NCI-H2196 treated with DMSO at 0.1 percent for 48 hours (cell line): ENCODE measurements around the gene REEP6.
A peak's percentile ranks its signal among the peaks of the same experiment; 100 is the strongest.
"Not testable (repeated sequence)": the region's sequence is repeated elsewhere in the genome, so short reads cannot be mapped to it uniquely, and the experiment has no call there.

Experiments used
- DNase-seq: peaks from one replicate; lab custom pipeline; 2025; ENCODE audit not compliant: unreplicated experiment; lab: John Stamatoyannopoulos, UW

Gene REEP6

DNA sequence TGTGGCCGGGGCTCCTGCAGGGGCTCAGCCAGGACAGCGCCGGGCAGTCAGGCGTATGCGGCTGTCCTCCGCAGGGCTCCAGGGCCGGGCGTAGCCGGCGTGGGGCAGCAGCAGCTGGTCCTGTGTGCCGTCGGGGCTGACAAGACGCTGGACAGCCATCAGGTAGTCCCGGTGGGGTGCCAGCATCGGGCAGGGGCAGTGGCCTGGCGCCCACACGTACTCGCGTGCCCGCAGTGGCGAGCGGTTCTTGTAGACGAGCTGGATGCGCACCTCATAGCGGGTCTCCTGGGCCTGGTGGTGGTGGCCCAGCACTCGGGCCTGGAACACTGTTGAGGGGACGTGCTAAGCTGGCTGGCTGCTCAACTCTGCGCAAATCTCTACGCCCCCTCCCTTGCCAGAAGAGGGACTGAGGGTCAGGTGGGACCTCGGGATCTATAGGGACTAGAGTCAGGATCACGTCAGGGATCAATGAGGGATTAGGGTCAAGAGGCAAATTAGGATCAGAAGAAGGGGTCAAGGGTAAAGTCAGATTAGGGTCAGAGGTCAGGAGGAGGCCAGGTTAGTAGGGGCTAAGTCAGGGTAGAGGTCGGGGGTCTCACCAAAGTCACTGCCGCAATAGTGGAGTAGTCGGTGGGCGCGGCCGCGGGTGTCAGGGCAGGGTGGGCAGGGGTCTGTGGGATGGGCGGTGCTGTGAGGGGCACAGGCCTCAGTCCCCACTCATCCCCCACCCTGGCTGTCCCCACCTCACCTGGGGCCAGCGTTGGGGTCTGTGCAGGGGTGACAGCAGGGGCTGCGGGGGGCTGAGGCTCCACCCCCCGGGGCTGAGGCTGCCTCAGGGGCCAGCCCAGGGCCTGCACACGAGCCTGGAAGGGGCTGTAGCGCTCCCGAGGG is 15.3 kb downstream of the REEP6 start:
- no peak for DNase-seq

DNA sequence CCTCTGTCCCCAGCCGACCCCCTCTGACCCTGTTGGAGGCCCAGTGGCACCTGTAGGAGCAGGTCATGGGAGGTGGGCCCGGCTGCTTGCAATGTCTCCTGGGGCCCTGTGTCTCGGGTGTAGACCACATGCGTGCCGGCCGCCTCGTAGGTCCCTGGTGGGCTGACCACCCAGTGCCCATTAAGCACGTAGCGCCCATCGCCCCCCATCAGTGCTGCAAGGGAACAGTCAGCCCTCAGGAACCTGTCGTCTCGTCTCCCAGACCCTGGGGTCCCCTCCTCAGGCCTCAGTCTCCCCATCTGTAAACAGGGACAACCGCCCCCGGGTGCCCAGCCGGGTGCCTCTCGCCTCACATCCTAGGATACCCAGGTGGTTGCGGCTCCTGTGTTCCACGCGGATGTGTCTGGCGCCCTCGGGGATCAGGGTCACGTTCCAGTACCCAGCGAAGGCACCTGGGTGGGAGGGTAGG is 16.2 kb downstream of the REEP6 start:
- no peak for DNase-seq

DNA sequence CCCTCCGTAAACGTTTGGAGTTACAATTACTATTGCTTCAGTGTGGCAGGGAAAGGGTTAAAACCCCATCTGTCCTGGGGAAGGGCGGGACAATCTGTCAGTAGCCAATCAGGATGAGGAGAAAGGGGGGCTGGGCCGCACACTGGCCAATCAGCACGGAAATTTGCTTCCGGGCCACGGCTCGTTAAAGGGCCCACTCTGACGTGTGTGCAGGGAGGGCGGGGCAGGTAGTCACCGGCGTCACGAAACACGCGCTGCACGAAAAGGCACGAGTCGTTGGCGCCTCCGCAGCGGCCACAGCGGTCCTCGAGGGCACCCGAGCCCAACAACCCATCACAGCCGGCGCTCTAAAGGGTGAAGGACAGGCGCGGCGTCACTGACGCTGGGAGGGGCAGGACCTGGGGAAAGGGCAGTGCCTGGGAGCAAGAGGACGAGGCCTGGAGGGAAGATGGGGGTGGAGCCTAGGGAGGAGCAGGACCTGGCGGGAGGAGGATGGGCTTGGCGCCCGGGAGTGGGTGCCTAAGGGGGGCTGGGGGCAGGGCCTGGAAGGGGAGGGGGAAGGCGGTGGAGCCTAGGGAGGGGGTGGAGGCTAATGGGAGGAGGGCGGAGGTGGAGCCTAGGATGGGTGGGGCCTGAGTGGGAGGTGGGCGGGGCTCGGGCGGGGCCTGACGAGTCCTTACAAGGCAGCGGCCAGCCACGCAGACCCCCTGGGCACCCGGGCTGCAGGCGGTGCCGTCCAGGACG is 17.0 kb downstream of the REEP6 start:
- peak; percentile 98 for DNase-seq

DNA sequence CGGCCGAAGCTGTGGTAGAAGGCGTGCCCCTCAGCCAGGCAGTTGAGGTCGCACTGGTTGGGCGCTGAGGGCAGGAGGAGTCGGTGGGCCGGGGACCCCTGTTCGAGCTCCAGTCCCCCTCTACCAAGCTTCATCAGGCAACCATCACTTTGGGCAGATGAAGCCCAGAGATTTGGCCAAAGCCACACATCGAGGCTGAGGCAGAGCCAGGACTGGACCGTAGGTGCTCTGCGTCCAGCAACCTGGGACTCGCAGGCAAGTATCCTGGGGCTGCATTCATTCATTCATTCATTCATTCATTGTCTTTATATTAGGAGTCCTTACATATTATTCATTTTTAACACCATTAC is 17.5 kb downstream of the REEP6 start:
- no peak for DNase-seq

DNA sequence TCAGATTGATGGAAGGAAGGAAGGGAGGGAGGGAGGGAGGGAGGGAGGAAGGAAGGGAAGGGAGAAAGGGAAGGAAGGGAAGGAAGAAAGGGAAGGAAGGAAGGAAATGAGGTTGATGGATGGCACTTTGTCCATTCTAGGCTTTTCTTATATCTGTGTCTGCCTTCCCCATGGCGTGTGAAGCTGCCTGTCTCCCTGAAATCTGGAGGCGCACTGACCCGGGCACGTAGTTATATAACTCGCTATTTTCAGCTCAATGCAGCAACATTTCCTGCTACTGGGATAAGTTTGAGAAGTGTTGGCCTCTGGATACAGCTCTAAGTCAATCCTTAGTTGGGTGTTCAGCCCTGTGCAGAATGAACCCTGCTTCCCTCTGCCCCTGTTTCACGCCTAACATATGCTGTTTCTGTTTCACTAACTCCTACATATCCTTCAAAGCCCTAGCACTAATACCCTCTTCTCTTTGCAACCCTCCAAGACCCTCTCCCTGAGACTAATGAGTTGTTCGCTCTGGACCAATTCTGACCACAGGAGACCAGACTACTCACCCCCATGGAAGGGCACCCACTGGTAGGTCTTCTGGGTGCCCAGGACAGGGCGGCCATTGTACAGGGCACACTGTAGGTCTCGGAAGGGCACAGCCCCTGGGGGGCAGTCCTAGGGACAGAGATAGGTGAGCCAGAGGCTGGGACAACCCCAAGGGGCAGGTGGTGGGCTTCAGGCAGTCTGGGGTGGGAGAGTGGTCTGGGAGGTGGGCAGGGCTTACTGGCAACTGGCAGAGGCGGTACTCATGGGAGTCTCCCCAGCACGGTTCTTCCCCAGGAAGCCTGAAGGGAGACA is 18.8 kb downstream of the REEP6 start:
- no peak for DNase-seq

DNA sequence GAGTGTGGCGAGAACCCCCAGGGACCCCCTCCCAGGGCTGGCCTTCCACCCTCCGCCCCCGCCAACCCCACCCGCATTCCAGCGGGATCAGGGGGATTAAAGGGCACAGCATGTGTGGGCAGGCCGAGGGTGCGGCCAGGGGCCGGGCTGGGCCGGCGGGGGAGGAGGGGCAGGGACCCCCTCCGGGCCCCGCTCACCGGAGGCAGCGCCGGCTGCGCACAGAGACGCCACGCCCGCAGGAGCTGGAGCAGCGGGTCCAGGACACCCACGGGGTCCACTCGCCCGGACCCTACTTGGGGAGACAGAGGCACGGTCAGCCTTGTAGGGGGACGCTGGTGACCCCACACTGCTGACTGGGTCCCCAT is 19.4 kb downstream of the REEP6 start:
- no peak for DNase-seq

DNA sequence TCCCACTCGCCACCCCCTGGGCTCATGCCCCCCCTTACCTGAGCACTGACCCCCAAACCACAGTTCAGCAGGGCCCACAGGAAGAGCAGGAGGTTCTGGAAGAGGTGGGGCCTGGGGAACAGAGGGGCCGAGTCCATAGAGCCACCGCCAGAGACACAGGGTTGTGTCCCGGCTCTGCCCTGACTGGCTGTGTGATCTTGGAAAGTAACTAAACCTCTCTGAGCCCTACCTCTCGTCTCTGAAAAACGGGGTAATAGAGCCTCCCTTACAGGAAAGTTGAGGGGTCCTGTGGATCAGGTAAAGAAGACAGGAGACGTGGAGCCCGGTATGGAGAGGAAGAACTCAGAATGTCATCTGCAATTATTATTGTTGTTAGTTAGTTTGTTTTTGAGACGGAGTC is 19.8 kb downstream of the REEP6 start:
- DNase-seq, result no peak

DNA sequence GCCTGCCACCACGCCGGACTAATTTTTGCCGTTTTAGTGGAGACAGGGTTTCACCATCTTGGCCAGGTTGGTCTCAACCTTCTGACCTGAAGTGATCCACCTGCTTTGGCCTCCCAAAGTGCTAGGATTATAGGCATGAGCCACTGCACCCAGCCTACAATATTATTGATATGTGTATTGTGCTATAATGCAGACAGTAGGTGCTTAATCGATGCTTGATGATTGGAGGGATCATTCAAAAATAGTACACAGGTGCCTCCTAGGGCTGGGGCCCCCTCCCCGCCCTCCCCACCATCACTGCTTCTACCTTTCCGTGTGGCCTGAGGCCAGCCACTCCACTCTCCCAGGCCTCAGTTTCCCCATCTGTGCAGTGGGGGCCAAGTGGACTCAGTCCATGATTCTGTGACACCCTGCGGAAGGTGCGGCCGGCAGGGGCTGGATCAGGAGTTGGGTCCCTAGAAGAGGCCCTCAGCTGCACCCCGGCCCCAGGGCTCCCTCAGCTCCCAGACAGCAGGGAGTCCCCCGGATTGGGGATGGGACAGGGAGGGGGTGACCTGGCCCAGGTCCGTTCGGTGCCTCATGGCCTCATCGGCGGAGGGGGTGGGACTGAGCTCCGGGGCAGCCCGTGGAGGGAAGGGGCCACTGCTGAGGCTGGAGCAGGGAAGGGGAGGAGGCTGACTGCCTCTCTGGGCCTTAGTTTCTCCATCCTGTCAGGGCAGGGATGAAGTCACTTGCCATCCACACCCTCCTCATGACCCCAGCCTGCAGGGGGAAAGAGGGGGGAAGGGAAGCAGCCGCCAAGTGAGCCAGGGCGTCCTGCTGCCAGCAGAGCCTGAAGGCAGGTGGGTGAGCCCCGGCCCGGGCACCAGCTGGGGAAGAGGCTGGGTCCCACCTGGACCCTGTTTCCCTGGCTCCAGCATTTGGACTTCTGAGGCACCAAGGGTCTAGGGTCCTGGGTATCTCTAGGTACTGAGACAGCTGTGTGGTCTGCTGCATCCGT is 20.6 kb downstream of the REEP6 start:
- DNase-seq, result no peak

DNA sequence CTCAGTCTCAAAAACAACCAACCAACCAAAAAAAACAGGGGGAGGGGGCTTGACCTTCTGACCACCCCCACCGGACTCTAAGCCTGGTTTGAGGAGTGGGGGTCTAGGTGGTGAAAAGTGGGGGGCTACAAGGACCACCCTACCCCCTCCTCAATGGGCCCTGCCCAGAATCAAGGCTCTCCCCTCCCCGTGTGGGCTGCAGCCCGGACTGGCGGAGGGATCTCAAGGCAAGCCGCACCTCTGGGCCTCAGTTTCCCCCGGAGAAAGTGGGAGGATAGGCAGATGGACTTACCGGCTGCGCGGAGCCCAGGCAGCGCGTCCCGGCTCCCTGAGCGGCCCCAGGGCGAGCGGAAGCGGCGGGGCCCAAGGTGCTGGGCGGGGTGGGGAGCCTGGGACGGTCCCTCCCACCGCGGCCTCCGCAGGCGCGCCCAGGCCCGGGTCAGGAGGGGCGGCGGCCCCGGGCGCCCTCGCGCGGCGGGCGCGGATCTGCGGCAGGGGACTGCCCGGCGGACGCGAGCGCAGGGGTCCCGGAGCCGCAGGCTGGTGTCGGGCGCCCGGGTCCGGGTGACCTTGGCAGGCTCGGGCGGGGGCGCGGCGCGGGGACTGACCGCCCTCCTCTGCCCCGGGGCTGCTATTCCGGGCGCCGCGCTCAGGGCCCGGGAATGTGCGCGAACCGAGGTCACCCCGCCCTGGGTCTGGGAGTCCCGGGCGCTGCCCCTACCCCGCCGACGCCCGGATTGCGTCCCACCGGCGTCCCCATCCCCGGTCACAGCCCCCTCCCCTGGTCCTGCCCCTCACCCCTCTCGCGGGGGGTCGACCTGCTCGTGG is 21.9 kb downstream of the REEP6 start, which contains the start of gene ADAMTSL5:
Gene ADAMTSL5, minus strand, starts transcription at position 349 of the 828 bp plus-strand sequence. CDS start 2,076 bp downstream, outside the sequence.
- peak; percentile 45 for DNase-seq

DNA sequence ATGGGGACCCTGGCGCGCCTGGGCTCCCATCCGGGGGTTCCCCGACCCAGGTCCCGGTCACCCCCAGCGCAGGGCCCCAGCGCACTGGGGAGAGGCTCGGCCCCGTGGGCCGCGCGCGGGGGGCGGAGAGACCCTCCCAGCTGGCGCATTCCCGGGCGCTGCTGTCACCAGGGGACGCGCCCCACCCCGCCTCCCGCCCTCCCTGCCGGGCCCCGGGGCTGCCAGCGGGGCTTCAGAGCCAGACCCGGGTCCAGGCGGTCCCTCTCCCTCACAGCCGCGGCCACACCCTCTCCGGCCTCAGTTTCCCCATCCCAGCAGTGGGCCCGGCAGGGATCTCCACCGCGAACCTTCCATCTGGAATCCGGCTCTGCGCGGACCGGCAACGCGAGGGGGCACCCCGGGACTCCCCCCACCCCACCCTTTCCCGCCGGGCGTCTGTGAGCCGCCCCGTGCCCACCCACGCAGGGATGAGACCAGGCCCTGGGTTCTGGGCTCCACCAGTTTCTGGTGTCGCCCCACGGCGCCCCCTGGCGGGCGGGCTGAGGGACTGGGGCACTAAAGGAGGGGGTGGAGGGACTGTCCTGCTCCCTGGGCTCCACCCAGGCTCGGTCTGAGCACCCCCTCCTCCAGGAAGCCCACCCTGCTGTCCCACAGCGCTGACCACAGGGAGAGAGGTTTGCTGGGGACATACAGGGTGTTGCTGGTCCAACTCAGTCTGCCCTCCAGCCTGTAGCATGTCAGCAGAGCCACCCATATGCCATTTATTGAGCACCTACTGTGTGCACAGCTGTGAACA is 22.7 kb downstream of the REEP6 start:
- peak; percentile 4 for DNase-seq

DNA sequence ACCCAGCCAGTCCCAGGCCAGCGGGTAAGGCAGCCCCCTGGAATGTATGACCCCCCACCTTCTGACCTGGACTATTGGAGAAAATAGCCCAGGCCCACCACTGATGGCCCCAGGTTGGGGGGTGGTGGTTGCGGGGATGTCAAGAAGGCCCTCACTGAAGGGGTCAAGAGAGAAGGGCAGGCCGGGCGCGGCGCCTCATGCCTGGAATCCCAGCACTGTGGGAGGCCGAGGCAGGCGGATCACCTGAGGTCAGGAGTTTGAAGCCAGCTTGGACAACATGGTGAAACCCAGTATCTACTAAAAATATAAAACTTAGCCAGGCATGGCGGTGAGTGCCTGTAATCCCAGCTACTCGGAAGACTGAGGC is 23.3 kb downstream of the REEP6 start:
- no peak for DNase-seq

DNA sequence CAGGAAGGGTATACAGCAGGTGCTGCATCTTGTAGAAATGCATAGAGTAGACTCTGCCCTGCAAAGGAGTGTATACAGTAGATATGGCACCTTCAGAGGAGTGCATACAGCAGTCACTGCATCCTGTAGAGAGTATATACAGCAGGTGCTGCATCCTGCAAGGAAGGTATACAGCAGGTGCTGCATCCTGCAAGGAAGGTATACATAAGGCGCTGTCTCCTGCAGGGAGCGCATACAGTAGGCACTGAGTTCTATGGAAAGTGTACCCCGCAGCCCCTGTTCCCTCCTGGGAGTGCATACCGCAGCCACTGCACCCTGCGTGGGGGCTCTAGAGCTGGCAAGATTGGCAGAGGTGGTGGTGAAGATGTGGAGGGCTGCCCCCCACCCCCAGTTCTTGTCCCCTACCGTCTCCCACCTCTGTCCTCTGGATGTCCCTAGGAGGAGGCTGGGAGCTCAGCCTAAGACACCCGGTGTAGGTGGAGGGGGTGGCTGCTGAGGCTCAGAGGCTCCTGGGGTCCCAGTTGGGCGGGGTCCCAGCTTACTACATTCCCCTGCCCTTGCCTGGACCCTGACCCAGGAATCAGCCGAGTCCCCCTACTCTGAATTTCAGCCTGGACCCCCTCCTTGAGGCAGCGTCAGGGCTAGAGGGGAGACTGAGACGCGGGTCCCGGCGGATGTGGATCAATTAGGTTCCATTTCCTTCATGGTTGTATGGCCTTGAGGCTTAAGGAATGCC is 24.2 kb downstream of the REEP6 start:
- no peak for DNase-seq

DNA sequence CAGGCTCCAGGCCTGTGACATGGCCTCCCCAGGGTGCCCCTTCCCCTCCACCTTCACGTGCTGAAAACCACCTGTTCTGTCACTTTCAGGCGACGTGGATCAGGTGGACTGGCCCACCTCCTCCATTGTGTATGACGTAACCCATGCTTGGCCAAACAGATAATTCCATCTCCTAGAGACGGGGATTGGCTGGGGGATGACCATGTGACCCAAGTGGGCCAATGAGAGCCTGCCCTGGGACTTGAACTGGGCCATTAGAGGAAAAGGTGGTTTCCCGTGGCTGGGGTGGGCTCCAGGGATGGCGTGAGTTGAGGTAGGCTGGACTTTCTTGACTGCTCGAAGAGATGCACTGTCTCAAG is 25.4 kb downstream of the REEP6 start:
- DNase-seq, result no peak

DNA sequence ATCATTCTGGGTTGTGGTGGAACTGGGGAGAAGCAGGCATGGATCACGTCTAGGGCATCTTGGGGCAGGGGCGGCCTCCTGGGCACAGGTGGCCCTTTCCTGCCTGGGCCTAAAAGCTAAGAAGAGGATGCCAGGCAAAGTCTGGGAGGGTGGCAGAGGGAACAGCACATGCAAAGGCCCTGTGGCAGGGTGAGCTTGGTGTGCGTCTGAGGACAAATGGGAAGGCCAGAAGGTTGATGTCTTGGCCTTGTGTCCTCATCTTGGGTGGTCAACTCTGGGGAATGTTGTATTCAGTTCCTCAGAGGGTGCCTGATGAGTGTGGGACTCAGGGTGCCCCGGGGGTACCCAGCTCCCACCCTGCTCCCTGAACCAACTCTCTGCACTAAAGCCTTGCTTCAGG is 27.5 kb downstream of the REEP6 start:
- DNase-seq, result no peak

DNA sequence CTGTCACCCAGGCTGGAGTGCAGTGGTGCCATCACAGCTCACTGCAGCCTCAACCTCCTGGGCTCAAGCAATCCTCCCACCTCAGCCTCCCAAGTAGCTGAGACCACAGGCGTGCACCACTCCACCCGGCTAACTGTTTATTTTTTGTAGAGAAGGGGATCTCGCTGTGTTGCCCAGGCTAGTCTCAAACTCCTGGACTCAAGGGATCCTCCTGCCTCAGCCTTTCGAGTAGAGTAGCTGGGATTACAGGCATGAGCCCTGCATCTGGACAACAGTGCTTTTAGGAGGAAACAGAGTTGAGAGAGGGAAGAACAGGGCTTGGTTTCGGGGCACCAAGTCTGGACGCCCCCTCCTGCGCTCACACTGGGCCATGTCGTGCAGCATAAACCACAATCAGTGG is 28.8 kb downstream of the REEP6 start:
- not testable (repeated sequence) for DNase-seq

DNA sequence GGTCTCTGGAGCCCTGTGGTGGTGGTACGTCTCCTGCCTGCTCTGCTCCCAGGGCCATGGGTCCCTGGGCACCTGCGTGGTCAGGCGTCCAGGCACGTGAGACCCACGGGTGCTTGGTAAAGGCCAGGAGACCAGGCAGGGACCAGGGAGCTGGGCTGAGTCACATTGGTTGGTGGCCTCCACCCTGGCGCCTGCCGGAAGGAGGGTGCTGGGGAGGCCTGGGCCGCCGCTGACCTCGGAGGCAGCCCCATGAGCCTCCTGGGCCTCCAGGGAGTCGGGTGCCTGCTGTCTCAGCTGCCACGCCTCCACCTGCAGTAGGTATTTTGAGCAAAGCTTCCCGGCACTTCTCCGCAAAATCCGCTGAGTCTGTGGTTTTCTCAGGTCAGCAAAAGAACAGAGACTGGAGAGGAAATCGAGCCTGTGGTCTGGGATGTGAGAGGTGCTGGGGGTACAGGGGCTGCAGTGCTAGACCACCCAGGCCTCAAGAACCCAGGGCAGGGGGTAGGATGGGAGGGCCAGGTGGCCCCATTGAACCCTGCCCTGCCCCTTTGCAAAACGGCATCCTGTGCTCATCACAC is 29.3 kb downstream of the REEP6 start:
- DNase-seq, result no peak

DNA sequence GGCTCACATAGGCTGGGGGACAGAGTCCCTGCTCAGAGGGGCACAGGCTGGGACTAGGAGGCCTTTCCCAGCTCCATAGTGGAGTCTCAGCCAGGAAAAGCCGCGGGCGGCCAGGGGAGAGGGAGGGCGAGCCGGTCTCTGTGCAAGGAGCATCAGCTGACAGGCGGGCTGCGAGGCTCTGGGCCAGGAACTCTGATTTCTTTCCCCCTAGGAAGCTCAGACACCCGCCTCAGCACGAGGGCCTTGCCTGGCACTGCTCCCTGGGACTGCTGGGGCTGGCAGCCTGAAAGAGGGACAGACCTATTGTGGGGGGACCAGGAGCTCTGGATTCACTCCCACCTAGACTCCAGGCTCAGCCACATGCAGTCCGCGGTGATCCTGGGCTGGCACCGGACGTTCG is 30.7 kb downstream of the REEP6 start:
- DNase-seq, result no peak

DNA sequence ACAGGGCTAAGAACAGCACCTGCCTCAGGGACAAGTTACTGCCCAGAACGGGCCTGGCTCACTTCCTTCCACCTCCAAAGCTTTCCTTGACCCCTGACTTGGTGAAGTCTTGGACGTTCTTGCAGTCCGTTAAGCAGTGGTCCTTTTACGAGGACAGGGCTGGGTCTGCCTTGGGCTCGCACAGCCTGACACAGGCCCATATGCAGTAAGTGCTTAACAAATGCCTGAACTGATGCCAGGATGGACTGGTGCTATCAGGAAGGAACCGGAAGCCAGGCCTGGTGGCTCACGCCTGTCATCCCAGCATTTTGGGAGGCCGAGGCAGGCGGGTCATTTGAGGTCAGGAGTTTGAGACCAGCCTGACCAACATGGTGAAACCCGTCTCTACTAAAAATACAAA is 31.1 kb downstream of the REEP6 start:
- DNase-seq, result no peak
